GM12878 (cell line): ENCODE measurements around the gene ZNF132. TPM values are rescaled to one million over a fixed set of nuclear protein-coding genes. Genes with fewer than 3 reads are reported as not detected.

Experiments
- ATAC-seq: fragments of 200-7000 bp; cut with Tn5 transposase; 3 replicates; pipeline ENCODE4 v1.9.1; 2020; ENCODE audit warnings: mild to moderate bottlenecking, moderate library complexity
- BruUV-seq: library from RNA; stranded (reverse); fragments of 400-500 nt; replicated peaks from 2 replicates; lab custom pipeline; 2021; lab: Mats Ljungman, UMichigan
- CTCF ChIA-PET: fragments of 300-600 bp; sonication (Branson Sonifier 250); formaldehyde crosslinking; extraction: SDS; loops from one replicate; lab custom pipeline; 2021; ENCODE audit warnings: inconsistent platforms; lab: Yijun Ruan, JAX
- POLR2A ChIA-PET: fragments of 350-600 bp; formaldehyde crosslinking; extraction: SDS; loops from one replicate; lab custom pipeline; 2021; ENCODE audit warnings: inconsistent platforms; lab: Charles Lee
- RAD21 ChIA-PET: fragments of 300-600 bp; sonication (Branson Sonifier 250); formaldehyde crosslinking; loops from one replicate; lab custom pipeline; 2023; ENCODE audit warnings: antibody characterized with exemption; ENCODE audit not compliant: unreplicated experiment; lab: Charles Lee
- SMC1A ChIA-PET: fragments of 300-600 bp; sonication (Branson Sonifier 250); formaldehyde crosslinking; loops from one replicate; lab custom pipeline; 2023; ENCODE audit not compliant: unreplicated experiment, uncharacterized antibody; lab: Charles Lee
- DNase-seq: peaks from one replicate; pipeline ENCODE4 v3.0.0-alpha.2; 2011; ENCODE audit warnings: low read depth, low spot score
- FAIRE-seq: peaks from 3 replicates; lab custom pipeline; 2011; peaks lifted over from hg19 to GRCh38; lab: Jason Lieb, UNC
- H2AFZ ChIP-seq: 2 replicates; pipeline ENCODE4 v1.6.0; 2011; ENCODE audit warnings: low read depth, low read length, control low read depth; ENCODE audit not compliant: control insufficient read depth
- H3K27ac ChIP-seq: 2 replicates; pipeline ENCODE4 v1.5.1; 2011; ENCODE audit warnings: control low read depth; ENCODE audit not compliant: control insufficient read depth, insufficient read depth
- H3K27me3 ChIP-seq, 2 experiments: replicated peaks in 1 of 2; 2 replicates each; pipeline versions ENCODE4 v1.6.0 to v1.6.1; 2011; ENCODE audit warnings: low read length in 1 of 2; ENCODE audit not compliant: control insufficient read depth in 2 of 2, insufficient read depth in 2 of 2
- H3K36me3 ChIP-seq, 2 experiments: 2 replicates each; pipeline ENCODE4 v1.5.1; 2011; ENCODE audit warnings: low read length in 1 of 2; ENCODE audit not compliant: control insufficient read depth in 2 of 2, insufficient read depth in 2 of 2
- H3K4me1 ChIP-seq: 2 replicates; pipeline ENCODE4 v1.6.1; 2011; ENCODE audit warnings: mild to moderate bottlenecking, low read length, moderate library complexity, mixed read lengths; ENCODE audit not compliant: control insufficient read depth, insufficient read depth
- H3K4me2 ChIP-seq: 2 replicates; pipeline ENCODE4 v1.6.0; 2011; ENCODE audit warnings: control low read depth; ENCODE audit not compliant: control insufficient read depth, insufficient read depth
- H3K4me3 ChIP-seq: fragments of 200-600 bp; sonication (generic); 2 replicates; pipeline ENCODE4 v1.5.1; 2016
- H3K79me2 ChIP-seq: 2 replicates; pipeline ENCODE4 v1.6.0; 2011; ENCODE audit warnings: low read length; ENCODE audit not compliant: control insufficient read depth, insufficient read depth
- H3K9ac ChIP-seq: 2 replicates; pipeline ENCODE4 v1.8.0; 2011; ENCODE audit warnings: low read length, control low read depth, mixed read lengths; ENCODE audit not compliant: control insufficient read depth, insufficient read depth
- H3K9me3 ChIP-seq: replicated peaks from 3 replicates; pipeline ENCODE4 v1.5.1; 2011; ENCODE audit warnings: mild to moderate bottlenecking, low read length; ENCODE audit not compliant: control insufficient read depth, insufficient read depth
- H4K20me1 ChIP-seq: 2 replicates; pipeline ENCODE4 v1.6.0; 2011; ENCODE audit not compliant: control insufficient read depth, insufficient read depth
- DPF2 ChIP-seq: fragments of 450-650 bp; IDR thresholded peaks from 2 replicates; pipeline ENCODE4 v1.6.1; 2017; ENCODE audit warnings: mild to moderate bottlenecking
- GABPA ChIP-seq: IDR thresholded peaks from 2 replicates; pipeline ENCODE4 v1.6.1; 2014; ENCODE audit warnings: antibody characterized with exemption, low read depth, mild to moderate bottlenecking, inconsistent platforms
- MTA3 ChIP-seq: IDR thresholded peaks from 2 replicates; pipeline ENCODE4 v1.6.1; 2012; ENCODE audit warnings: low read length, inconsistent platforms, borderline replicate concordance
- MXI1 ChIP-seq: fragments of 150-350 bp; IDR thresholded peaks from 2 replicates; pipeline ENCODE4 v1.6.1; 2011; ENCODE audit warnings: low read depth, mild to moderate bottlenecking, inconsistent platforms, low read length, improper control_type of control experiment
- NR2C1 ChIP-seq: fragments of 450-650 bp; IDR thresholded peaks from 2 replicates; pipeline ENCODE4 v1.6.1; 2017; ENCODE audit warnings: antibody characterized with exemption, mild to moderate bottlenecking, moderate library complexity
- NR2C2 ChIP-seq: IDR thresholded peaks from 2 replicates; pipeline ENCODE4 v1.6.1; 2011; ENCODE audit warnings: borderline replicate concordance, low read depth; ENCODE audit not compliant: control insufficient read depth, insufficient read length
- RBBP5 ChIP-seq: fragments of 200-600 bp; sonication (generic); conservative IDR thresholded peaks from 2 replicates; pipeline ENCODE4 v1.6.1; 2016
- RFX5 ChIP-seq: IDR thresholded peaks from 2 replicates; pipeline ENCODE4 v1.6.1; 2011; ENCODE audit warnings: low read depth, low read length, improper control_type of control experiment
- SIX5 ChIP-seq: IDR thresholded peaks from 2 replicates; pipeline ENCODE4 v1.6.1; 2011; ENCODE audit warnings: mild to moderate bottlenecking, low read depth, low read length, moderate library complexity; ENCODE audit not compliant: severe bottlenecking
- SMAD5 ChIP-seq: IDR thresholded peaks from 2 replicates; pipeline ENCODE4 v1.6.1; 2016; ENCODE audit warnings: antibody characterized with exemption, low read depth
- SMC3 ChIP-seq: IDR thresholded peaks from 2 replicates; pipeline ENCODE4 v1.6.1; 2011; ENCODE audit warnings: low read length, improper control_type of control experiment, borderline replicate concordance
- TBL1XR1 ChIP-seq: IDR thresholded peaks from 2 replicates; pipeline ENCODE4 v1.6.1; 2012; ENCODE audit warnings: low read depth, low read length, improper control_type of control experiment
- TCF12 ChIP-seq: IDR thresholded peaks from 2 replicates; pipeline ENCODE4 v1.6.1; 2011; ENCODE audit warnings: low read depth, mild to moderate bottlenecking, low read length
- ZSCAN29 ChIP-seq: fragments of 450-650 bp; IDR thresholded peaks from 2 replicates; pipeline ENCODE4 v1.6.1; 2017; ENCODE audit warnings: mild to moderate bottlenecking, moderate library complexity
- WGBS: methylation state at CpG from one replicate; pipeline ENCODE4 v1.1.6; 2016; ENCODE audit warnings: low lambda C conversion rate; ENCODE audit not compliant: insufficient replicate concordance, insufficient coverage; ENCODE audit errors: missing lambda C conversion rate; 5-methylcytosine and 5-hydroxymethylcytosine counted together
- in situ Hi-C: fragments of 300-500 bp; cut with MboI; formaldehyde crosslinking; loops from 9 replicates; pipeline ENCODE4 v1.14.3; 2018; ENCODE audit warnings: mixed read lengths
- intact Hi-C: fragments of 100-400 bp; cut with micrococcal nuclease; formaldehyde crosslinking; loops from one replicate; pipeline ENCODE4 v1.14.2; 2022; ENCODE audit not compliant: unreplicated experiment
- polyA plus RNA-seq, 11 experiments: library from polyadenylated mRNA; depleted of rRNA in 4 of 11; unstranded in 6 of 11; stranded (reverse) in 5 of 11; fragments of >200 nt; fragmentation: Nextera tagmentation in 4 of 11; fragmentation: Illumina TruSeq in 1 of 11; extraction: Ambion mirVana in 4 of 11; extraction: Trizol in 1 of 11; gene quantifications; 1 replicate in 1 of 11; 2 replicates in 10 of 11; pipeline versions ENCODE4 v1.2.1 to v1.2.3, GENCODE V29; 2011 to 2016; ENCODE audit warnings: inconsistent platforms in 2 of 11, missing spikeins in 2 of 11, low read depth in 1 of 11
- total RNA-seq, 4 experiments: library from RNA; depleted of rRNA in 3 of 4; stranded (reverse); fragments of >200 nt in 3 of 4; fragmentation: Illumina TruSeq in 1 of 4; extraction: Trizol in 1 of 4; gene quantifications; 2 replicates each; pipeline versions ENCODE4 v1.2.1 to v1.2.3, GENCODE V29; 2013 to 2021
- TF ChIP-seq, protein P1 (sequence below): IDR thresholded peaks from 2 replicates; pipeline ENCODE4 v1.6.1; 2012; ENCODE audit warnings: low read length, inconsistent platforms
- TF ChIP-seq, protein P2 (sequence below): fragments of 450-650 bp; formaldehyde crosslinking; IDR thresholded peaks from 2 replicates; pipeline ENCODE4 v1.4.0; 2022; ENCODE audit warnings: mild to moderate bottlenecking, moderate library complexity
- TF ChIP-seq, protein P3 (sequence below): fragments of 150-350 bp; IDR thresholded peaks from 2 replicates; pipeline ENCODE4 v1.6.1; 2016; ENCODE audit warnings: low read depth, low read length

ZNF132 gene
- total and polyA plus RNA-seq, 10 of the 15 experiments (the other 5 are each of a cell fraction or from before 2014, with no cell fraction given), result 0.56 to 4.0 (median 2.3) TPM

DNA sequence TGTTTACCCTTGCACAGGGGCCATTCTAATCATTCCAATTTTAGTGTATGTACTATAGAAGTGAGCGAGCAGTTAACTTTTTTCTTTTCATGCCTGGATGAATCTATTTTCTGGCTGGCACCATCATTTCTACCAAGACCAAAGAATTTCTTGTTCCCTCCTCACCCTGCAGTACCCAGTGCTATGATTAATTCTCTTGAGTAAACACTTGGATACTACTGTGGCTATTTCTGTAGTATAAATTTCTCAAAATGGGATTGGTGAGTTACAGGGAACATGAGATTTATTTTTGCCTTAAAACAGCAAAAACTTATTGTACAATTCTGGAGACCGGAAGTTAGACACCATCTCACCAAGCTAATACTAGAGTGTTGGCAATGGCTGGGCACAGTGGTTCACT, 43.8 kb upstream of the ZNF132 start (continued):
- TF ChIP-seq, protein P1, sequence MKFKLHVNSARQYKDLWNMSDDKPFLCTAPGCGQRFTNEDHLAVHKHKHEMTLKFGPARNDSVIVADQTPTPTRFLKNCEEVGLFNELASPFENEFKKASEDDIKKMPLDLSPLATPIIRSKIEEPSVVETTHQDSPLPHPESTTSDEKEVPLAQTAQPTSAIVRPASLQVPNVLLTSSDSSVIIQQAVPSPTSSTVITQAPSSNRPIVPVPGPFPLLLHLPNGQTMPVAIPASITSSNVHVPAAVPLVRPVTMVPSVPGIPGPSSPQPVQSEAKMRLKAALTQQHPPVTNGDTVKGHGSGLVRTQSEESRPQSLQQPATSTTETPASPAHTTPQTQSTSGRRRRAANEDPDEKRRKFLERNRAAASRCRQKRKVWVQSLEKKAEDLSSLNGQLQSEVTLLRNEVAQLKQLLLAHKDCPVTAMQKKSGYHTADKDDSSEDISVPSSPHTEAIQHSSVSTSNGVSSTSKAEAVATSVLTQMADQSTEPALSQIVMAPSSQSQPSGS, result no peak

DNA sequence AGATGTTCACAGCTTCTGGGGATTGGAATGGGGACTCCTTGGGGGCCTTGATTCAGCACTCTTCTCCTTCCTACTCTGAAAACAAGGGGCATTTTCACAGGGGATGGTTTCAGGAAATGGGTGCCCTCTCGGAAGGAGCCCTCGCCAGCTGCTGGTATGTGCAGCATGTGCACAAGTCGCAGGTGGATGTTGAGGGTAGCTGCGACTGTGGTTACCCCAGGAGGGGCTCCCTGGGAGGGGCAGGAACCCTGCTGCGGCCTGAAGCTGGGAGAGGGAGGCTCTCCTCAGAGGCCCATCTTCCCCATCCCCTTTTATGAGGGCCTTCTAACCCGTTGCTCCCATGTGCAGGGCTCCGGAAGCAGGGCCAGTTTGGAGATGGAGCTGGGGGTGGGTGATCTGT, 42.4 kb upstream of the ZNF132 start:
- FAIRE-seq (no peak), DNase-seq (no peak), ATAC-seq (no peak)
- H3K9ac ChIP-seq, result no peak overlapping the region
- no peak overlapping the region for H3K4me3 ChIP-seq
- no peaks in the 10 kb centered on the region; a peak in 2 of 4 replicates for H3K36me3 ChIP-seq
- H2AFZ ChIP-seq, result no peak overlapping the region
- H3K27ac ChIP-seq, result no peak overlapping the region
- H3K4me1 ChIP-seq, result peaks cover 5% of the 10 kb centered on the region
- no TSS peak for BruUV-seq
- no peaks in the 10 kb centered on the region for H3K79me2 ChIP-seq
- ChIA-PET POLR2A (no interaction called here), CTCF (no interaction called here), RAD21 (no interaction called here), SMC1A (no interaction called here)
- WGBS, result 94% methylated on average over 7 of the region's 7 CpGs
- intact Hi-C loops (no loop called here), in situ Hi-C loops (no loop called here)
- H4K20me1 ChIP-seq, result no peaks in the 10 kb centered on the region
- no peak overlapping the region for H3K4me2 ChIP-seq
- H3K9me3 ChIP-seq, result no peaks in the 10 kb centered on the region
- no peaks in the 10 kb centered on the region for H3K27me3 ChIP-seq
- no peak for TF ChIP-seq DPF2
- TF ChIP-seq, protein P2, sequence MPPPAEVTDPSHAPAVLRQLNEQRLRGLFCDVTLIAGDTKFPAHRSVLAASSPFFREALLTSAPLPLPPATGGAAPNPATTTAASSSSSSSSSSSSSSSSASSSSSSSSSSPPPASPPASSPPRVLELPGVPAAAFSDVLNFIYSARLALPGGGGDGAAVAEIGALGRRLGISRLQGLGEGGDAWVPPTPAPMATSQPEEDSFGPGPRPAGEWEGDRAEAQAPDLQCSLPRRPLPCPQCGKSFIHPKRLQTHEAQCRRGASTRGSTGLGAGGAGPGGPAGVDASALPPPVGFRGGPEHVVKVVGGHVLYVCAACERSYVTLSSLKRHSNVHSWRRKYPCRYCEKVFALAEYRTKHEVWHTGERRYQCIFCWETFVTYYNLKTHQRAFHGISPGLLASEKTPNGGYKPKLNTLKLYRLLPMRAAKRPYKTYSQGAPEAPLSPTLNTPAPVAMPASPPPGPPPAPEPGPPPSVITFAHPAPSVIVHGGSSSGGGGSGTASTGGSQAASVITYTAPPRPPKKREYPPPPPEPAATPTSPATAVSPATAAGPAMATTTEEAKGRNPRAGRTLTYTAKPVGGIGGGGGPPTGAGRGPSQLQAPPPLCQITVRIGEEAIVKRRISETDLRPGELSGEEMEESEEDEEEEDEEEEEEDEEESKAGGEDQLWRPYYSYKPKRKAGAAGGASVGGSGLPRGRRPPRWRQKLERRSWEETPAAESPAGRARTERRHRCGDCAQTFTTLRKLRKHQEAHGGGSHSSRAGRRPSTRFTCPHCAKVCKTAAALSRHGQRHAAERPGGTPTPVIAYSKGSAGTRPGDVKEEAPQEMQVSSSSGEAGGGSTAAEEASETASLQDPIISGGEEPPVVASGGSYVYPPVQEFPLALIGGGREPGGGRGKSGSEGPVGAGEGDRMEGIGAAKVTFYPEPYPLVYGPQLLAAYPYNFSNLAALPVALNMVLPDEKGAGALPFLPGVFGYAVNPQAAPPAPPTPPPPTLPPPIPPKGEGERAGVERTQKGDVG (CRISPR knock-in tag), result no peak
- TF ChIP-seq NR2C2, result no peak
- no peak for TF ChIP-seq NR2C1
- TF ChIP-seq TBL1XR1, result no peak
- TF ChIP-seq RBBP5, result no peak
- TF ChIP-seq, protein P3, sequence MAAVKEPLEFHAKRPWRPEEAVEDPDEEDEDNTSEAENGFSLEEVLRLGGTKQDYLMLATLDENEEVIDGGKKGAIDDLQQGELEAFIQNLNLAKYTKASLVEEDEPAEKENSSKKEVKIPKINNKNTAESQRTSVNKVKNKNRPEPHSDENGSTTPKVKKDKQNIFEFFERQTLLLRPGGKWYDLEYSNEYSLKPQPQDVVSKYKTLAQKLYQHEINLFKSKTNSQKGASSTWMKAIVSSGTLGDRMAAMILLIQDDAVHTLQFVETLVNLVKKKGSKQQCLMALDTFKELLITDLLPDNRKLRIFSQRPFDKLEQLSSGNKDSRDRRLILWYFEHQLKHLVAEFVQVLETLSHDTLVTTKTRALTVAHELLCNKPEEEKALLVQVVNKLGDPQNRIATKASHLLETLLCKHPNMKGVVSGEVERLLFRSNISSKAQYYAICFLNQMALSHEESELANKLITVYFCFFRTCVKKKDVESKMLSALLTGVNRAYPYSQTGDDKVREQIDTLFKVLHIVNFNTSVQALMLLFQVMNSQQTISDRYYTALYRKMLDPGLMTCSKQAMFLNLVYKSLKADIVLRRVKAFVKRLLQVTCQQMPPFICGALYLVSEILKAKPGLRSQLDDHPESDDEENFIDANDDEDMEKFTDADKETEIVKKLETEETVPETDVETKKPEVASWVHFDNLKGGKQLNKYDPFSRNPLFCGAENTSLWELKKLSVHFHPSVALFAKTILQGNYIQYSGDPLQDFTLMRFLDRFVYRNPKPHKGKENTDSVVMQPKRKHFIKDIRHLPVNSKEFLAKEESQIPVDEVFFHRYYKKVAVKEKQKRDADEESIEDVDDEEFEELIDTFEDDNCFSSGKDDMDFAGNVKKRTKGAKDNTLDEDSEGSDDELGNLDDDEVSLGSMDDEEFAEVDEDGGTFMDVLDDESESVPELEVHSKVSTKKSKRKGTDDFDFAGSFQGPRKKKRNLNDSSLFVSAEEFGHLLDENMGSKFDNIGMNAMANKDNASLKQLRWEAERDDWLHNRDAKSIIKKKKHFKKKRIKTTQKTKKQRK, result no peak
- no peak for TF ChIP-seq SIX5
- TF ChIP-seq SMC3, result no peak
- no peak for TF ChIP-seq MTA3
- TF ChIP-seq ZSCAN29, result no peak
- TF ChIP-seq MXI1, result no peak
- TF ChIP-seq GABPA, result no peak
- TF ChIP-seq SMAD5, result no peak
- TF ChIP-seq TCF12, result no peak
- TF ChIP-seq RFX5, result no peak
